Stimulated activated CD8-positive, alpha-beta memory T cell treated with anti-CD3 and anti-CD28 coated beads, Interleukin-7, amount 100 ng/mL, for 48 hours (primary cell): Measurements from ENCODE around the gene MCC.

Source experiments
- DNase-seq, 2 donors: peaks; one replicate each; pipeline ENCODE4 v3.0.0-alpha.2; 2020; ENCODE audit warnings: low read depth in 1 of 2; ENCODE audit errors: extremely low read depth in 1 of 2

MCC gene

DNA sequence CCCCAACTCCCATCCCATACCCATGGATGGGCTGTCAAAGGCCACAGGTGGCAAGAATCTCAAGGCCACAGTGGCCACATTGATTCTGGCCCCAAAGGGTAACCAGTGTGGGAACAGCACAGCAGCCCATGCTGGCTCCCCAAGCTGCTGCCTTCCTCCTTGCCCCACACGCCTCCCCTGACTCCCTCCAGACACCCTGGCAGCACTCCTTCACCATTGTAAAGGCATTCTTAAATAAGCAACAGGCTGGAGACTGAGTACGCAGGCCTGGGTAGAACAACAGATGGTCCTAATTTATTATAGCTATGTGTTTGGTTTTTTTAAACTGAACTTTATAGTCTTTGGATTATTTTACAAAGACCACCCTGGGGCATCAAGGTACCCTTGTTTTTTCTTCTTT lies 212.3 kb downstream of the MCC start:
- no peak for DNase-seq

DNA sequence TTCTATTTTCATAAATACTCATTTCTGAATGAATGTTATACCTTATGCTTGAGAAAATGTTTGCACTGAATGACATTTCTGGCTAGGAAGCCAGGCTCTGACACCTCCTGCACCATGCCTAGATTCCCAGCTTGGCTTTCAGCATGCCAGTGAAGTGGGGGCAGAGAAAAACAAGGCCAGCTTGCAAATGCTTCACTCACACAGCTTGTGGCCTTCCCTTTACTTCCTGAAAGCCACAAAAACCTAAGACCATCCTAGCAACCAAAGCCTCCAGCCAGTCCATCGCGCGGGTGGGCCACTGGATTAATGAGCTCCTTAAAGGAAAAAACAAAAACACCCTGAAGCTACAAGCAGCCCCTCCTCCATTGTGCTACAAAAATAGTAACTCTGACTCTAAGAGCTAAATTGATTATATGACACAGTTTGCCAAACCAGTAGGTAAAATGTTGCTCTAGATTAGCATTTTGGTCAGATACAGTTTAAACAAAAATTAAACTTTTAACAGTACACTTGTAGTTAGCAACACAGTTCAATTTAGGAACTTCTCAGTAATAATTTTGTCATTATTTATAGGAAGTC lies 213.3 kb downstream of the MCC start:
- no peak for DNase-seq

DNA sequence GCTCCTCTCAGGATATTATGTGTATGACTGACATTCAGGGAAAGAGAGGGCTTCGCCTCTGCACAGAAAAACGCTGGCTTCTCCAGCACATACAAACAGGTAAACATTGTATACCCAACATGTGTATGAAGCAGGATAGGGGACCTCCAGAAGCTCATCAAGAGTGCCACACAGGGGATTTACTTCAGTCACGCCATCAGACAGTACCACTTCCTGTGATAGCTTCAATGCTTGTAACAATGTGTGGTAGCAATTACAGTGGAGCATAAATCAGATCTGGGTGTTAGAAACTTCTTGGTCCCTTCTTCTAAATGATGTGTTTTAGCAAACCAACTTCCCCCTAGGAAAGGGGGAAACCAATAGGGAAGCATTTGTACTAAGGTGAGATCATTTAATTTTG lies 214.3 kb downstream of the MCC start:
- no peak for DNase-seq

DNA sequence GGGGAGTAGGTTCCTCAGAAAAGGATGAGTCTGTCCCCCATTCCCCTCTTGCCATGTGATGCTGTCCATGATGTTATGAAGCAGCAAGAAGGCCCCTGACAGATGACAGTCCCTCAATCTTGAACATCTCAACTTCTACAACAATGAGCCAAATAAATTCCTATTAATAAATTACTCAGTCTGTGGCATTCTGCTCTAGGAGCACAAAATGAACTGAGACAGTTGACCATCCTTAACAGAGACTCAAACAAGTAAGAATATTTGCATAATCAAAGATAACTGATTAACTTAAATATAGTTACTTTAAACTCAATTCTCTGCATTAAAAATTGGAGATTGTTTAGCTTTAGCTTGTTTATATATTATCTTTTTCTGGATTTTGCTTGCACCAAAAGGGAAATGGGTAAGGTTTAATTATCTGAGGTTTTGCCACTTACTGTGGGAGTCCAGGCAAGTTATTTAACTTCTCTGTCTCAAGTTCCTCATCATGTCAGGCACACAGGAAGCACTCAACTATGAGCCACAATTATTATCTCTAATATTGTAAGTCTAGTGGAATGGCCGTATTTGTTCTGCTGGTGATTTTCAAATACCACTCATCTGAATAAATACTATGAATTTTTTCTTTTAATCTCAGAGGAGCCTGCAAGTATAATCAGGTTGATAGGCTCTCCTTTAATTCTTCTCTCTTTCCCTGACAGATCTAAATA lies 216.4 kb downstream of the MCC start:
- no peak for DNase-seq

DNA sequence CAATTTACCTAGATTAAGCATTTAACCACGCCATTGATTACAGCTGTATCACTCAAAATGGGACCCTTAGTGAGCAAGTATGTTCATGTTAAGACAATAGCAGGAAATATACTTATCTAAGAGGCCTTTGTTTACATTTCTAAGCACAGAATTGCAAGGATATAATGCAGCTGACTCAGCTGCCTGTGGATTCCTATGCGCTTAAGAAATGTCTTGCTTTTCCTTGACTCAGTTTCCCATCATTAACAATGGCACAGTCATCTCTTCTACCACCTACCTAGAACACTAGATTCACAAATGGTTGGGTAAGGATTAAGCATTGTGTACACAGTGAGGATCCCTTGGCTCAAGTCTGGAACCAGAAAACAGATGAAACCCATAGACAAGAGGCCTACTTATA lies 217.2 kb downstream of the MCC start:
- no peak for DNase-seq

DNA sequence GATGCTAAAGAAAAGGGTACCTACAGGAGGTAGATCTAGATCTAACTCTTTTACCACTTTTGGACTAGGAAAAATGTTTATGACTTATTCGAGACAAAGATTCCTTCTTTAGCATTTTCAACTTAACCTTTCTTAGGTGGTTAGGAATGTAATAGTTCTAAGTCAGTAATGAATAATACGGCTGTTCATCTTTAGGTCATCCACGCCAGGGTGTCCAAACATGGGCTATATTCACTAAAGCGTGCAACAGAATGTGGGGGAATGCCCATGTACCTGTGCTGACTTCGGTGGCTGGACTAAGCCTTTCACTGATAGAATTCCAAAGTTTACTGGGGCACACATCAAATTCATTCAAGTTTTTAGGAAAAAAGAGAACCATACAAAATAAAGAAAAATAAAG lies 218.2 kb downstream of the MCC start:
- DNase-seq, result no peak

DNA sequence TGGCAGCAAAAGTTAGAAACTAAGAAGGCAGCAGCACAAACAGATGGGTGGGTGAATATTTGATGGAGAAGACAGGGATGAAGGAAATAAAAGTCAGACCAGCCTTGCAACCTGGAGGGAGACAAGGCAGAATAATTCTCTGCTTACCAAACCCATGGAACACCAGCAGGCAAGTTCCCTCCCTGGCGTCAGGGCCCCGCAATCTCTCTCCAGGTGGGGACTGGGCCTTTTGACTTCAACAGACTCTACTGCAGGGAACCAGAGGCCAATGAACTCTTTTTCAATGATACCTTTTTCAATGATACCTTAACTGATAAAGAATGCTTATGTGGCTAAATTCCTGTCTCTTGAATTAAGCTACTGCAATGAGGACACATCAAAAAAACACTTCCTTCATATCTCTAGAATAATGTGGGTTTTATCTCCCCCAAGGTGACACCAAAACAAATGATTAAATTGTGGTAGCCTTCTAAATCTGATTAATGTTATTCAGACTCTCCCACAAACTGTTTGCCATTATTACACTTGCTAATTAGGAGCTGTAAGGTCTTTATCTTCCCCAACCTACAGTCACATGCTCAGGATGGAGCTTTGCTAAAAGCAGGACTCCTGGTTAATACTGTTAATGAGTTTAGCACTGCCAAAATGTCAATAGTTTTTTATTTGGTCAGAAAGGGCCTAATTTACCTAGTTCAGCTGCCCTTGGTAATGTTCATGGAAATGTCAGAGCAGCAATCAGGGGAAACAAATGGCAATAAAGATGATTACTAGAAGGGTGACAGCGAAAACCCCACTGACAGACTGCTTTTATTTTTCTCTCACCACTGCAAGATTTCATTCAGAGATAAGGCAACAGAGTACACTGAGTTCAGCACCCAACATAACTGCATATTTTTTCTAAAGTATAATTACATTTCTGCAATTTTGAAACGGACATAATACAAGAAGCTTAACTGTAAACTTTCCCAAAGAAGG lies 218.9 kb downstream of the MCC start:
- DNase-seq, result no peak

DNA sequence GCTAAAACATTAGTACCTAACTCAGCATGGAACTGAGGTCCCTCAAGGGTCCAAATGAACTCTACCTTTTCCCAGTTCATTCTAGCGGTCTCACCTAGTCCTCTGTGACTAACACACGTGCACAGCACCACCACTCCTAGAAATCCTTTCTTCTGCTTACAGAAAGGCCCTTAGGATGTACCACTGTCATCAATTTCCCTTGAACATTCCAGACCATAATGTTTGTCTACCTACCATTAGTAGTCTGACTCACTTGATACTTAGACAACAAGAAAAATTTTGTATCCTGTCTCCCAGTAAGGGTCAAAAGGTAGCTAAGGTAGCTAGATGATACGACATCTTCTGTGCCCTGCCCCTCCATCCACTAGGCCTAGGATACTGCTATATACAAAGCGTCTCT lies 220.0 kb downstream of the MCC start:
- DNase-seq, result no peak

DNA sequence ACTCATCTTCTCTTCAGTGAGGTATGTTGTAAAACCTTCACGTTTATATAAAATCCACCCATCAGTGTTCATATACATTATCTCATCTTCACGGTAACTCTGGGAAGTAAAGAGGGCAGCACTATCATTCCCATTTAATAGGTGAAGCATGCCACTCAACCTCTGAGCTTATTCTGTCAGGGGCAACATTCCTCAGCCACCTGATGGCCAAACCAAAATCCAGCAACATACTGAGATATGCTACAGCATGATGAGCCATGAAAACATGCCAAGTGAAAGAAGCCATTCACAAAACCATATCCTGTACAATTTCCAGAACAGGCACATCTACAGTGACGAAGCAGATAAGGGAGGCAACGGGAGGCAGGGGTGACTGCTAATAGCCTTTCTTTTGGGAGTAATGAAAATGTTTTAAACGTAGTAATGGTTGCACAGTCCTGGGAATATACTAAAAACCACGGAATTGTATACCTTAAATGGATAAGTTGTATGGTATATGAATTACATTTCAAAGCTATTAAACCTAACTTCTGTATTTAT lies 220.8 kb downstream of the MCC start:
- no peak for DNase-seq

DNA sequence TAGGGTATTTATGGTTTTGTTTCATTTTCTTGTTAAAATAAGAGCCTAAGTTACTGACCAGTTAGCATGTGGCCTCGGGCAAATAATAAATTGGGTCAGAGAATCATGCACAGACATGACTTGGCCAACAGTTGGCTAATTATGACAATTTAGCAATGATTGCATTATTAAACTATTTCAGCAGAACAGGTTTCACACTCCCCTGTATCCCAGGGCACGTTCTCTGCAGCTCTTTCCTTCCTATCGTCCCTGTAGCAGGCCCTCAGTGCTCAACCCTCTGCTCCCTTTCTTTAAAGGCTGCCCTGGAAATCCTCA lies 221.4 kb downstream of the MCC start:
- DNase-seq, result no peak

DNA sequence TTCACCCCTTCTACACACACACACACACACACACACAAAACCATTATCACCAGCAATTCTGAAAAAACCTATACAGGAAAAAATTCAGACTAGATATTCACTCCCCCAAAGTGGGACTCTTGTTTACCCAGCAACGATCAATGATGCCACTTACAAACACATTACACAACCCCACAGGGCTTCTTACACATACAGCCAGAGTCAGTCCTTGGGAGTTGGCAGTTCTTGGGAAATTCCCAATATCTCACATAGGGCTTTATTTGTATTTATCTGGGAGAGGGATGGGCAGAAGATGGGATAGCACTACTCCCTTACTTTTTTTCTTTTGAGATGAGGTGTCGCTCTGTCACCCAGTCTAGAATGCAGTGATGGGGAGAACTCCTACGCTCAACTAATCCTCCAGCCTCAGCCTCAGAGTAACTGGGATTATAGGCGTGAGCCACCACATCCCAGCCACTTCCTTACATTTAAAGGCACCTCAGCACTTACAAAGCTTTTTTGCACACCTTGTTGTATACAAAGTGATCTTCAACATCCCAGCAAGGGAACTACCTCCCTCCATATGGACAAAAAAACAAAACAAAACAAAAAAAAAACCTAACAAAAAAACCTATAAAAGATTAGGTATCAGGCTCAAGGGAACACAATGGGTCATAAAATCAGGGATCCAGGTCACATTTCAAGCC lies 221.9 kb downstream of the MCC start:
- no peak for DNase-seq

DNA sequence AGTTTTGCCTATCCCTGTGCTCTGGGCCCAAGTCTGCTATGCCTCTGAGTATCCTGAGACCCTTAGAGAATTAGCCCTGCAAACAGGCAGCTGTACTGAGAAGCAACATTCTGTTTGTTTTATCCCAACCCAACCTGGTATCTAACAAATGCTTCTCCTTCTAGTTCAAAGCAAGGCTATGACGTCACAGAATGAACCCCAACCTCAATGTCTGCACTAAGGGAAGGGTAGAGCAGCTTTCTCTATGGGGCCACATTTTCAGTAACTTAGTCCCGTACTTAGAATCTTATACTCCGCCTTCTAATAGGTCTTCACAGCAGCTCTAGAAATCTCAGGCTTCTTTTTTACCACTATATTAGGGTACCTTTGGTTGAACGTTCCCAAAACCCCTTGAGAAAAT lies 223.1 kb downstream of the MCC start:
- no peak for DNase-seq

DNA sequence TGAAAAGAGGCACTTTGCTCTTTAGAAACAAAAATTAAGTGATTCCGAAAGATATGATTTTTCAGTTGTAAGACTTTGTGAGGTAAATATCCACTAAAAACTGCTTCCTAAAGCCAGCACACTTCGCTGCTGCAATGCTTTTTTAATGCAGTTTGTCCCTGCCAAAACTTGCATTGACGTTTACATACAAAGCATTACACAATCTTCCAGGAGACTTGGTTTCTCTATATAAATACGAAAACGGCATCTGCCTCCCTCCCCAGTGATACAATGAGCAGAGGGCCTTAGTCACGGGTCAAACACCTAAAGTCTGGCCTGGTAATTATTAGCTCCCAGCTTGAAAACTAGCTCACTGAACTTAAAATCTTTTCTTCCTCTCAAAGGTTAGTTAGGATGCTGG lies 224.2 kb downstream of the MCC start:
- DNase-seq, result no peak

DNA sequence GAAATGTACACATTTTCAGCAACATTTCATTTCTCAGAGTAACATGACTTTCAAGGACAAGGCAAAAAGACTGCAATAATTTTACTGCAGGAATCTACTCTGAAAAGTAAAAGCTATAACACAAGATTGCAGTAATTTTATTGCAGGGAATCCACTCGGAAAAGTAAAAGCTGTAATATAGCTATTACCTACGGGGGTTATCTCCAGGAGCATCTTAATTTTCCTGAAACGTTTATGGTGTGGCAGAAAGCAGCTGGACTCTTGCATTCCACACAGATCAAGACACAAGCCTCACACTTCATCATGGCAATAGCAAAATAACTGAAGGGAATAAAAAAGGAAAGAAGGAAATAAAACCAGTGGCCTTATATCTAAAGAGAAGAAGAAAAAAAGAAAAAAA lies 224.7 kb downstream of the MCC start:
- no peak for DNase-seq

DNA sequence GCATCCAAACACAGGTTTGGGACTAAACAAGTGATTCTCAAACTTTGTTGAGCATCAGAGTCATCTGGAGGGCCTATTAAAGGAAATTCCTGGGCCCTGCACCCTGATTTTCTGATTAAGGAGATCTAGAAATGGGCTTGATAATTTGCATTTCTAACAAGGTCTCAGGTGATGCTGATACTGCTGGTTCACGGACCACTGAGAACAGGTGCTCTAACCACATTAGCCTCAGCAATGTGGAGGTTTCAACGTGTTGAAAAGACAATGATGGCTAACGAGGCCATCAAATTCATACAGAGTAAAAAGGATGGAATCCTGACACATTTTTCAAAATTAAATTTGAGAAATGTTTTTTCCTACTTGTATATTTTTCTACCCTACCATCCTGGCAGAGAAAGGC lies 225.6 kb downstream of the MCC start:
- DNase-seq, result no peak

DNA sequence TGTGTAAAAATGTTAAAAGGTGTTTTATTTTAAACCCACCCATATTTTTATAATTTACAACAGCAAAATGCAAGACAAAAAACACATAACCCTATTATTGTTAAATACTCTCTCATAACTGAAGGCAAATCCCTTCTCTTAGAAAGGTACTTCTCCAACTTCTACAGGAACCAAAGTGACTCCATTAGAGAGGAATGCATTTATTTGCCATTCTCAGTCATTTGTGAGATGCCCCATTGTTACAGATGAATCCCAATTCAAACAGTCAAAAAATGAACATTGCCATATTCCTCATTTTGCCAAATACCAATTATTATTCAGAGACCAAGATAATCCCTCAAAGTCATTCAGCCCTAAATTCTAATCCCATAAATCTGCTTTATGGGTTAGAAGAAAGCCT lies 229.2 kb downstream of the MCC start:
- no peak for DNase-seq

DNA sequence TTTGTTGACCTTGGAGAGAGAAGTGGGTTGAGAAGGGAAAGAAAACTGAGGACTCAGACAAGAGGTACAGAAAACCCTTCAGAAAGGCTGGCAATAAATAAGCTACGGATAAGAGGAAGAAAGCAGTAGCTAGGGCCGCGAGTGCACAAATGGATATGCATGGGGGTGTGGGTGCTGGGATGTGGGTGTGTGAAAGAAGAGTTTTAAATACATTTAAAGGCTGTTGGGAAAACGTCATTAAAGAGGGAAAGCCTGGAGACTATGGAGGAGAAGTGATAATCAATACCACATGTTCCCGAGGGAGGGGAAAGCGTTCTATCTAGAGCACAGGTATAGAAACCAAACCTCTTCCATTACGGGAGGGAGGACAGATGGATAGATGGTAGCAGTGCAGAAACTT lies 230.7 kb downstream of the MCC start:
- no peak for DNase-seq

DNA sequence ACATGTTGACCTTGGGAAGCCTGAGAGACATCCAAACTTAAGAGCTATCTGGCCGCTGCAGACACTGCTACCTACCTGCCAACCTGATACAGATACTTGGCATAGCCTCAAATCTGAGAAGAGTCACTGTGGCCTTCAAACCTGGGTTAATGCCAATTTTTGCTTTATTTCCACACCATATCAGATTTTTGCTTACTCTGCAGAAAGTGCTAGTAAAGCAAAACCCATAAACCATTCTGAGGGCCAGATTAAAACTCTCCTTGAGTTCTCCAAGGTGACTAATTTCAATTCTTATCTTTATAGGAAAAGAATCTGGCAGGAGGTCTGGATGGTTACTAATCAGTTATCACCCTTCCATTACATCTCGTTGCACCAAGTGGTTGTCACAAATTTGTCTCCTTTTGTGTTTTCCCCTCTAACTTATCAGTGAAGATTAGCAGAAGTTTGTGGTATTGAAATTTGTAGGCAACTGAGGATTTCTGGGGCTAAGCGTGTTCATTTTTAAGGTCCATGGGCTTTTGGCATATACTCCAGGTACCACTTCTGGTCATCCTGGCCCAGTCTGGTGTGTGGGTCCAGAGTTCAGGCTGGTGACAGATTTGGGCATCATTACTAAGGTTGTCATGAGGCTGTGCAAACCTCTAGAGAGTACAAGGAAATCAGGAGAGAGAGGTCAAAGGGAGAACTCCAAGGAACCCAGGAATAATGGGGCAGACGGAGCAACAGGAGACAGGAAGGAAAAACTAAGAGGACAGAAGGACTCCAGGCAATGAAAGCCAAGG lies 231.4 kb downstream of the MCC start:
- no peak for DNase-seq

DNA sequence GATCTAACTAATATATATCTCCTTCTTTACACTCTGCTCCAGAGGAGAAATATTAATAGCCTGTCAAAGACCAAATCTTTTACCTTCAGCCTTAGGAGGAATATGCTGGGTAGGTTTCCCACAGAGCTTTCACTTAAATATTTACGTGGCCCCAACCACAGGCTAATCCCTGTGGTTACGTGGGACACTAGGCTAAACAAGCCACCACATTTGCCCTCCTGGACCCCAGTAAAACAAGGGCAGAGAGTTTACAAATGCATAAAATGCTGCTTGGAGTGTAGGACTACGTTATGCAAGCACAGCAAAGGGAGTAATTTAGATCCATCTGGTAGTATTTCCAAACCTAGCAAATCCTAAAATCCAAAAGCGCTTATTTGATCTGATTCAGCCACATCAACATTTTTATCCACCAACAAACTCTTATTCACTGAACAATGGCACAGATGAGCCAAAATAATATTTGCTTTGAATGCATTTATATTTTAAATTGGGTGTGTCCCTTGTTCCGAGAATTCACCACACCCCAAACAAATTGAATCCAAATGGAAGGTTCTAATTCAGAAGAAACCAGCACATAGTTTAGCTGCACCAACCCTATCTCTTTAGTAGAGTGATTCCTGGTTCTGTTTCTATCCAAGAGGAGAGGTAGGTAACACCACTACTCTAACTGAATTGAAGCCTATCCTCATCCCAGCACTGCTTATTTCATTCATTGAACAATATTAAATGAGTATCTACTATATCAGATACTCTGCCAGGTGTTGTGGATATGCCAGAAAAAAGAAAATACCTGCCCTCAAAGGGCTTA lies 232.5 kb downstream of the MCC start:
- DNase-seq, result no peak

DNA sequence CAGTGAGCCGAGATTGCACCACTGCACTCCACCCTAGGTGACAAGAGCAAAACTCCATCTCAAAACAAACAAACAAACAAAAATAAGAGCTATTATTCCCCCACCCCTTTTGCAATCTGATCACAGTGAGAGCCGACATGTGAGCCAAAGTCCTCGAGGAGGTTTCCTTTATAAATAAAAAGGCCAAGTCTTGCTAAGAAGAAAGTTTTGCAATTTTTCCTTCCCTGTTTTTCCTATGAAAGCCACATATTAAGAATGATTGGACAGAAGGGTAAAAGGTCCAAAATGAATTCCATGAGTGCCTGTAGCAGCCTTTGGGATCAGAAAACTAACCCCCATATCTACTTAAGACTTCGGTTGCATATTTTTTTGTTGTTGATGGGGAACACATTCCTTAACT lies 233.1 kb downstream of the MCC start:
- DNase-seq, result no peak
